WTC11 (cell line): ENCODE data around the gene LTF. TPM values are rescaled to one million over a fixed set of nuclear protein-coding genes. Genes with fewer than 3 reads are reported as not detected.

Source experiments
- ATAC-seq: fragments of 200-7000 bp; cut with Tn5 transposase; 2 replicates; pipeline ENCODE4 v1.10.0; 2021; ENCODE audit warnings: mild to moderate bottlenecking, moderate library complexity
- CTCF ChIA-PET: fragments of 300-600 bp; sonication (Branson Sonifier 250); formaldehyde crosslinking; loops from one replicate; lab custom pipeline; 2021; ENCODE audit warnings: antibody characterized with exemption; lab: Charles Lee
- POLR2A ChIA-PET: fragments of 350-600 bp; sonication (Branson Sonifier 250); formaldehyde crosslinking; loops from one replicate; lab custom pipeline; 2021; ENCODE audit warnings: antibody characterized with exemption; lab: Charles Lee
- DNase-seq: peaks from one replicate; pipeline ENCODE4 v3.0.0; 2021; ENCODE audit warnings: low spot score
- H3K27ac Mint-ChIP-seq: 2 replicates; pipeline ENCODE4 v1.8.0; 2021; ENCODE audit warnings: mixed read lengths
- H3K27me3 Mint-ChIP-seq: 2 replicates; pipeline ENCODE4 v1.8.0; 2021; ENCODE audit warnings: low read depth, mild to moderate bottlenecking, moderate library complexity, mixed read lengths
- H3K36me3 Mint-ChIP-seq: 2 replicates; pipeline ENCODE4 v1.8.0; 2021; ENCODE audit warnings: mixed read lengths
- H3K4me1 Mint-ChIP-seq: 2 replicates; pipeline ENCODE4 v1.8.0; 2022; ENCODE audit warnings: mixed read lengths
- H3K4me3 Mint-ChIP-seq: 2 replicates; pipeline ENCODE4 v1.8.0; 2021; ENCODE audit warnings: mild to moderate bottlenecking, moderate library complexity, mixed read lengths
- H3K9me3 Mint-ChIP-seq: 2 replicates; pipeline ENCODE4 v1.8.0; 2021; ENCODE audit warnings: mixed read lengths
- ESRRA ChIP-seq: sonication (generic); formaldehyde crosslinking; IDR thresholded peaks from 2 replicates; pipeline ENCODE4 v1.8.1; 2022; ENCODE audit warnings: mild to moderate bottlenecking, missing genetic modification reagents, borderline replicate concordance
- FOXK1 ChIP-seq: sonication (generic); formaldehyde crosslinking; IDR thresholded peaks from 2 replicates; pipeline ENCODE4 v1.8.0; 2022; ENCODE audit warnings: mild to moderate bottlenecking, moderate library complexity, missing genetic modification reagents
- FOXP1 ChIP-seq: sonication (generic); formaldehyde crosslinking; IDR thresholded peaks from 2 replicates; pipeline ENCODE4 v1.8.0; 2022; ENCODE audit warnings: missing genetic modification reagents, mild to moderate bottlenecking, moderate library complexity, borderline replicate concordance
- GTF2I ChIP-seq: fragments of 250-450 bp; sonication (Bioruptor Pico); conservative IDR thresholded peaks from 2 replicates; pipeline ENCODE4 v1.4.0; 2021; ENCODE audit warnings: mild to moderate bottlenecking
- JUN ChIP-seq: sonication (generic); formaldehyde crosslinking; IDR thresholded peaks from 2 replicates; pipeline ENCODE4 v1.8.0; 2023; ENCODE audit warnings: mild to moderate bottlenecking, missing genetic modification reagents
- MYBL2 ChIP-seq: sonication (generic); formaldehyde crosslinking; IDR thresholded peaks from 2 replicates; pipeline ENCODE4 v1.8.1; 2023; ENCODE audit warnings: mild to moderate bottlenecking, moderate library complexity, missing genetic modification reagents
- NR1H2 ChIP-seq: sonication (generic); formaldehyde crosslinking; IDR thresholded peaks from 2 replicates; pipeline ENCODE4 v1.9.0; 2021; ENCODE audit warnings: mild to moderate bottlenecking, moderate library complexity, missing genetic modification reagents
- NR2C2 ChIP-seq: sonication (generic); formaldehyde crosslinking; IDR thresholded peaks from 2 replicates; pipeline ENCODE4 v1.8.0; 2022; ENCODE audit warnings: mild to moderate bottlenecking, missing genetic modification reagents
- SMAD3 ChIP-seq: sonication (generic); formaldehyde crosslinking; IDR thresholded peaks from 2 replicates; pipeline ENCODE4 v1.8.0; 2022; ENCODE audit warnings: missing genetic modification reagents, mild to moderate bottlenecking, borderline replicate concordance
- SP1 ChIP-seq: sonication (generic); formaldehyde crosslinking; conservative IDR thresholded peaks from 2 replicates; pipeline ENCODE4 v1.8.1; 2022; ENCODE audit warnings: missing genetic modification reagents
- TEAD4 ChIP-seq: sonication (generic); formaldehyde crosslinking; IDR thresholded peaks from 2 replicates; pipeline ENCODE4 v1.8.0; 2022; ENCODE audit warnings: mild to moderate bottlenecking, missing genetic modification reagents
- total RNA-seq: library from RNA; stranded (reverse); gene quantifications from 3 replicates; pipeline ENCODE4 v1.2.3, GENCODE V29; 2021
- TF ChIP-seq, protein P1 (sequence below): sonication (generic); formaldehyde crosslinking; IDR thresholded peaks from 2 replicates; pipeline ENCODE4 v1.8.0; 2023; ENCODE audit warnings: mild to moderate bottlenecking, missing genetic modification reagents
- TF ChIP-seq, protein P2 (sequence below): fragments of 250-450 bp; sonication (Bioruptor Pico); IDR thresholded peaks from 2 replicates; pipeline ENCODE4 v1.9.0; 2021; ENCODE audit warnings: mild to moderate bottlenecking
- TF ChIP-seq, protein P3 (sequence below): fragments of 250-450 bp; sonication (Bioruptor Pico); IDR thresholded peaks from 2 replicates; pipeline ENCODE4 v2.1.2; 2022; ENCODE audit warnings: mild to moderate bottlenecking, moderate library complexity
- TF ChIP-seq, protein P4 (sequence below): sonication (generic); formaldehyde crosslinking; IDR thresholded peaks from 2 replicates; pipeline ENCODE4 v1.8.1; 2022; ENCODE audit warnings: mild to moderate bottlenecking, moderate library complexity, missing genetic modification reagents

LTF gene
- total RNA-seq, 1 experiment from 2014 or later: 0.22 TPM

DNA sequence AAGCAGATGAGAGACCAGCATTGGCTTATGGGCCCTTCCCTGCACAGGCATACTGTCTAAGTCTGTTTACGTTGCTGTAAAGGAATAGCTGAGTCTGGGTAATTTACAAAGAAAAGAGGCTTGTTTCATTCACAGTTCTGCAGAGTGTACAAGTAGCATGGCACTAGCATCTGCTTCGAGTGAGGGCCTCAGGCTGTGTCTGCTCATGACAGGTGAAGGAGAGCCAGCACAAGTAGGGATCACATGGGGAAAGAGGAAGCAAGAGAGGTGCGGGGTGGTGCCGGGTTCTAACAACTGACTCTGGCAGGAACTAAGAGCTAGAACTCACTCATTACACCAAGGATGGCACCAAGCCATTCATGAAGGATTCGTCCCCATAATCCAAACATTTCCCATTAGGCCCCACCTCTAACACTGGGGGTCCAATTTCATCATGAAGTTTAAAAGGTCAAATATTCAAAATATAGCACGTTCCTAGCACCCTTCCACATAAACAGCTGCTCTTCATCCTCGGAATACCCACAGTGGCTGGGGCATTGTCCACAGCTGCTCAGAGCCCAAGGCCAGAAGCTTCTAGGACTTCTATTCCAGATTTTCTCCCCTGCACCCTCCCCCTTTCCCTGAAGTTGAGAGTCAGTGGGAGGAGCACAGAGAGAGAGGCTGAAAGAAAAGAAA, 38.6 kb upstream of the LTF start (continued):
- TF ChIP-seq NR2C2 (CRISPR knock-in tag) (no peak), FOXK1 (CRISPR knock-in tag) (no peak), ESRRA (no peak), SP1 (CRISPR knock-in tag) (no peak), JUN (CRISPR knock-in tag) (no peak)
- TF ChIP-seq, protein P1, sequence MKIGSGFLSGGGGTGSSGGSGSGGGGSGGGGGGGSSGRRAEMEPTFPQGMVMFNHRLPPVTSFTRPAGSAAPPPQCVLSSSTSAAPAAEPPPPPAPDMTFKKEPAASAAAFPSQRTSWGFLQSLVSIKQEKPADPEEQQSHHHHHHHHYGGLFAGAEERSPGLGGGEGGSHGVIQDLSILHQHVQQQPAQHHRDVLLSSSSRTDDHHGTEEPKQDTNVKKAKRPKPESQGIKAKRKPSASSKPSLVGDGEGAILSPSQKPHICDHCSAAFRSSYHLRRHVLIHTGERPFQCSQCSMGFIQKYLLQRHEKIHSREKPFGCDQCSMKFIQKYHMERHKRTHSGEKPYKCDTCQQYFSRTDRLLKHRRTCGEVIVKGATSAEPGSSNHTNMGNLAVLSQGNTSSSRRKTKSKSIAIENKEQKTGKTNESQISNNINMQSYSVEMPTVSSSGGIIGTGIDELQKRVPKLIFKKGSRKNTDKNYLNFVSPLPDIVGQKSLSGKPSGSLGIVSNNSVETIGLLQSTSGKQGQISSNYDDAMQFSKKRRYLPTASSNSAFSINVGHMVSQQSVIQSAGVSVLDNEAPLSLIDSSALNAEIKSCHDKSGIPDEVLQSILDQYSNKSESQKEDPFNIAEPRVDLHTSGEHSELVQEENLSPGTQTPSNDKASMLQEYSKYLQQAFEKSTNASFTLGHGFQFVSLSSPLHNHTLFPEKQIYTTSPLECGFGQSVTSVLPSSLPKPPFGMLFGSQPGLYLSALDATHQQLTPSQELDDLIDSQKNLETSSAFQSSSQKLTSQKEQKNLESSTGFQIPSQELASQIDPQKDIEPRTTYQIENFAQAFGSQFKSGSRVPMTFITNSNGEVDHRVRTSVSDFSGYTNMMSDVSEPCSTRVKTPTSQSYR: no peak
- TF ChIP-seq, protein P2, sequence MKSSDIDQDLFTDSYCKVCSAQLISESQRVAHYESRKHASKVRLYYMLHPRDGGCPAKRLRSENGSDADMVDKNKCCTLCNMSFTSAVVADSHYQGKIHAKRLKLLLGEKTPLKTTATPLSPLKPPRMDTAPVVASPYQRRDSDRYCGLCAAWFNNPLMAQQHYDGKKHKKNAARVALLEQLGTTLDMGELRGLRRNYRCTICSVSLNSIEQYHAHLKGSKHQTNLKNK (CRISPR knock-in tag): no peak

DNA sequence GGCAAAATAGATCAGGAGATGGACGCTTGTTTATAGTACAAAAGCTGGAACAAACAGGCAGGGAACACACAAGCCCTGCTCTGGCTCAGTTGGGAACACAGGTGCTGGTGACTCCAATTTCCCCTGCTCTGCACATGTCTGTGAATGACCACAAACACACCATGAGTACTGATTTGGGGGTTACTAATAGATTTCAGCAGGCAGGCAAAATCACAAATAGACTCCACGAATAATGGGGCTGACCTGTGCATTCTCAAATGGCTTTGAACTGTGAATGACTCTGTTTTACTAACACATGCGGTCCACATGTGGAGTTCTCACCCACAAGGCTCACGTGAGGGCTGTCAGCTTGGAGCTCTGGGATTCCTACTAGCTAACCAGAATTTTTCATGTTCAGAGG, 37.0 kb upstream of the LTF start:
- H3K4me3 Mint-ChIP-seq: no peak overlapping the region
- H3K27ac Mint-ChIP-seq: no peak overlapping the region
- H3K4me1 Mint-ChIP-seq: peaks cover 36% of the 10 kb centered on the region
- H3K9me3 Mint-ChIP-seq: peaks cover 3% of the 10 kb centered on the region; the same call in 1 of the 2 replicates
- ChIA-PET CTCF (interaction anchor here (1.5 kb wide), 1 partner anchor 13 kb away, joined by 5 read pairs; no protein-coding TSS in a partner anchor), POLR2A (no interaction called here)
- ATAC-seq: no peak
- TF ChIP-seq SMAD3 (CRISPR knock-in tag) (no peak), TEAD4 (CRISPR knock-in tag) (no peak), FOXP1 (CRISPR knock-in tag) (no peak), MYBL2 (CRISPR knock-in tag) (no peak), GTF2I (CRISPR knock-in tag) (no peak), NR1H2 (no peak)
- TF ChIP-seq, protein P3, sequence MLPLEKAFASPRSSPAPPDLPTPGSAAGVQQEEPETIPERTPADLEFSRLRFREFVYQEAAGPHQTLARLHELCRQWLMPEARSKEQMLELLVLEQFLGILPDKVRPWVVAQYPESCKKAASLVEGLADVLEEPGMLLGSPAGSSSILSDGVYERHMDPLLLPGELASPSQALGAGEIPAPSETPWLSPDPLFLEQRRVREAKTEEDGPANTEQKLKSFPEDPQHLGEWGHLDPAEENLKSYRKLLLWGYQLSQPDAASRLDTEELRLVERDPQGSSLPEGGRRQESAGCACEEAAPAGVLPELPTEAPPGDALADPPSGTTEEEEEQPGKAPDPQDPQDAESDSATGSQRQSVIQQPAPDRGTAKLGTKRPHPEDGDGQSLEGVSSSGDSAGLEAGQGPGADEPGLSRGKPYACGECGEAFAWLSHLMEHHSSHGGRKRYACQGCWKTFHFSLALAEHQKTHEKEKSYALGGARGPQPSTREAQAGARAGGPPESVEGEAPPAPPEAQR: no peak
- TF ChIP-seq, protein P1: no peak
- TF ChIP-seq, protein P4, sequence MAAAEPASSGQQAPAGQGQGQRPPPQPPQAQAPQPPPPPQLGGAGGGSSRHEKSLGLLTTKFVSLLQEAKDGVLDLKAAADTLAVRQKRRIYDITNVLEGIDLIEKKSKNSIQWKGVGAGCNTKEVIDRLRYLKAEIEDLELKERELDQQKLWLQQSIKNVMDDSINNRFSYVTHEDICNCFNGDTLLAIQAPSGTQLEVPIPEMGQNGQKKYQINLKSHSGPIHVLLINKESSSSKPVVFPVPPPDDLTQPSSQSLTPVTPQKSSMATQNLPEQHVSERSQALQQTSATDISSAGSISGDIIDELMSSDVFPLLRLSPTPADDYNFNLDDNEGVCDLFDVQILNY (CRISPR knock-in tag): no peak
- H3K27me3 Mint-ChIP-seq: peaks cover 11% of the 10 kb centered on the region
- DNase-seq: no peak
- no peaks in the 10 kb centered on the region for H3K36me3 Mint-ChIP-seq
